HL-60/S4 treated with retinoic acid at 250 ng/mL for 4 days and 3 days (cell line): Measurements from ENCODE around the gene LGALS9.

Experiments
- in situ Hi-C: fragments of 300-500 bp; cut with MboI; formaldehyde crosslinking; loops from 2 replicates; pipeline ENCODE4 v1.7.0; 2022; ENCODE audit warnings: low sequenced_read_pairs

Gene LGALS9

DNA sequence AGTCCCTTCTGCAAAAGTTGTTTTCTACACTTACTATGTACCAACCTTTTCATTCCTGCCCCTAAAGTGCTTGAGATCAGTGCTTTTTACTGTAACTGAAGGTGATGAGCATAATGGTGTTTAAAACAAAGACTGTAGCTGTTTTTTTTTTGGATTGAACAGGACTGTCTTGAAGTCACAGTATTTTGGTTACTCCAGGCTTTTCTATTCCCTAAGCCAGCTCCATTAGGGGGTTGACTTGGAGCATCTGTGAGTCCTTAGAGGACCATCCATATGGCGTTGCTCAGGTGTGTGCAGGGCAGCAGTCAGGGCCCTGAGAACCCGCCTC lies 29.0 kb upstream of the LGALS9 start:
- in situ Hi-C loops, result loop anchor here (25.0 kb wide), 3 partner anchors 240 to 365 kb away; partner anchors contain the start of gene LYRM9

DNA sequence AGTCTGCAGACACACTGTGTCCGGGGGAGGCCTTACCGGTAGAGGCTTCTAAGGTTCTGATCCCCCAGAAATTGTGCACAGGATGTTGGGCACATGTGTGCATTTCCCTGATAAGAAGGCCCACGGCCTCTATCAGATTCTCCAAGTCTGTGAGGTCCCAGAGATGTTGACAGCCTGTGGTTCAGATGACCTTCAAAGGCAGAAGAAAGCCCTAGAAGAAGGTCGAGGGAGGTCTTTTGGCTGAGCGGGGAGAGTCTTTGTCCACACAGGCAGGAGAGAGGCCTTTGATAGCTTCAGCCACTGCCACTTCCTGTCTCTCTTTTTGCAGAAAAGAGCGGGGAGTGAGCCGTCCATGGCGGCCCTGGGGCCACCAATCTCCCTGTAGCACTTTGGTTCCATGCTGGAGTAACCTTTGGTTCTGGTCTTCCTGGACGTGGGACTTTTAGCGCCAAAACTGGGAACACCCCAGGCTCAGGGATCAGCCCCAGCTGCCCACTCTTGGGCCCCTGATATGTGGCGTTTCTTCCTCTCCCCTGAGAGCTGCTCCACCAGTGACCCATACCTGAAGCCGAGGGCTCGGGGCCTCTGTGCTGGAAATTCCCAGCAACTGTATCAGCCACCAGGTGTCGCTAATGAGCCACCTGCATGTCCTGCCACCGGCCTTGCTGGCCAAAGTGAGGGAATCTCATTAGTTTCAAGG lies 28.1 kb upstream of the LGALS9 start:
- in situ Hi-C loops, result loop anchor here (25.0 kb wide), 3 partner anchors 241 to 366 kb away; partner anchors contain the start of gene LYRM9

DNA sequence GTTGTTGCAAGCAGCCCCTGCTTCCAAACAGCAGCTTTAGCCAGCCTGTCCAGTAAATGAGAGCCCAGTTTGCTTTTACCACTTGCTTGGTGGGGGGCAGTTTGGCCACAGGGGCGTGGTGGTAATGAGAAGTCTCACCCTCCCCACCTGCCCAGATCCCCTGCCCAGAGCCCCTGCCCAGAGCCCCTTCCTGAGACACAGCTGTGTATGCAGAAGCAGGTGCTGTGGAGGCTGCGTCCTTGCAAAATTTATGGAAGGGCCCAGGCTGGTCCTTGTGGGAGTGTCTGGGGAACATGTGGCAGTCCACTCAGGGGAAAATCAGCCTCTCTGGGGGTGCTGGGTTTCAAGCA lies 27.6 kb upstream of the LGALS9 start:
- in situ Hi-C loops, result loop anchor here (25.0 kb wide), 3 partner anchors 241 to 366 kb away; partner anchors contain the start of gene LYRM9

DNA sequence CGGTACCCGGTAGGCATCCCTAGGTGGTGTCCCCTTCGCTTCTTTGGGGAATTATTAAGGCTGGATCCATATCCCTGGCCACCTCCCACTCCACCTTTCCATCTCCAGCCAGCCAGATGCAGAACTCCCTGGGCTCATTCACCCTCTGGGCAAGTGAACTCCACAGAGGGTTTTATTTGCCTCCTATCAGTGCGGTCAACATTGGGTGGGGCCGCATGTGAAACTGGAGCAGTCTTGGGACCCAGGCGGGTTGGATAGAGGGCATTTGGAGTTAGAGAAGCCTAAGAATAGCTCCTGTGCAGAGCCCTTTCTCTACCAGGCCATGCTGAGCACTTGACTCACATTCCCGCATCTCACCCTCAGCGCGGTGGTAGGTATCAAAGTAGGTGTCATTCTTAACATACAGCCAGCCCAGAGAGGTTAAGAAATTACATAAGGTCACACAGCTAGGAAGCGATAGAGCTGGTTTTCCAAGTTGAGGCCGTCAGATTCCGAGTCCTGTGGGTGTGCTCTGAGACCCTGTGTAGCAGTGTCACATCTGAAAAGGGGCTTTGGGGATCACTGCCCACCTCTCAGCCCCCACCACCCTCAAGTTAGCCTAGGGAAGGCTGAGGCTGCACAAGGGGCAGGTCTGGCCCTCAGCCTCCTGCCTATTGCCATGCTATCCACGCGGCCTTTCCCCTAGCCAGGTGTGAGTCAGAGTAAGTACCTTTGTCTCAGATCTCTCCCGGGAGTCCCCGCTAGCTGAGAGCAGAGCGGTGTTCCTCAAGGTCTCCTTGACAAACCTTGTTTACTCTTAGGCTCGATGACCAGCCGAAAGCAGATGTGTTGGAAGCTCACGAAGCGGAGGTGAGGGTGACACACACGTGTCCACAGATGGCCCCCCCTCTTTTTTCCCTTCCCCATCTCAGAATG lies 26.9 kb upstream of the LGALS9 start:
- in situ Hi-C loops, result loop anchor here (25.0 kb wide), 3 partner anchors 242 to 367 kb away; partner anchors contain the start of gene LYRM9

DNA sequence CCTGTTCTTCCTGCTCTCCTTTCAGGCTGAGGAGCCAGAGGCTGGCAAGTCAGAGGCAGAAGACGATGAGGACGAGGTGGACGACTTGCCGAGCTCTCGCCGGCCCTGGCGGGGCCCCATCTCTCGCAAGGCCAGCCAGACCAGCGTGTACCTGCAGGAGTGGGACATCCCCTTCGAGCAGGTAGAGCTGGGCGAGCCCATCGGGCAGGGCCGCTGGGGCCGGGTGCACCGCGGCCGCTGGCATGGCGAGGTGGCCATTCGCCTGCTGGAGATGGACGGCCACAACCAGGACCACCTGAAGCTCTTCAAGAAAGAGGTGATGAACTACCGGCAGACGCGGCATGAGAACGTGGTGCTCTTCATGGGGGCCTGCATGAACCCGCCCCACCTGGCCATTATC lies 25.6 kb upstream of the LGALS9 start:
- in situ Hi-C loops, result loop anchor here (25.0 kb wide), 3 partner anchors 243 to 368 kb away; partner anchors contain the start of gene LYRM9

DNA sequence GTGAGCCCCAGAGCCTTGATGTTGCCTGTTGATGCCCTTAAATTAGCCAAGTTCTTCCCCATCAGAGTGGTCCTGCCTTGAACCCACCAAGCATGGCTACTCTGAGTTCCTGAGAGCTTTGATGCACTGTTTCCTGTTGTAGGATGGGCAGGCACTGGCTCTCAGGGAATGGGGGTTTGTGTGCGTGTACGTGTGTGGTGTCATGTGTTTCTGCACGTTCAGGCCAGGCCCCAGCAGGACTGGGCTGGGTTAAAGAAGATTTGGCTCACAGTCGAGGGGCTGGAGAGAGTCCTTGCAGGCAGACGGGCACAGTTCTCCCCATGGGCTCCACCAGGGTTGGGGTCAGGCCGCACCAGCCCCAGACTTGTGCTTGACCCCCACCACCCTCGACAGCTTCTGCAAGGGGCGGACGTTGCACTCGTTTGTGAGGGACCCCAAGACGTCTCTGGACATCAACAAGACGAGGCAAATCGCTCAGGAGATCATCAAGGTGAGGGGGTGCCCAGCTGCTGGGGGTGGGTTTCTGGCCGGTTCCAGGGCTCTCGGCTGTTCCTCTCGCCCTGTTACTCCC lies 23.4 kb upstream of the LGALS9 start:
- in situ Hi-C loops, result loop anchor here (25.0 kb wide), 3 partner anchors 245 to 370 kb away; partner anchors contain the start of gene LYRM9

DNA sequence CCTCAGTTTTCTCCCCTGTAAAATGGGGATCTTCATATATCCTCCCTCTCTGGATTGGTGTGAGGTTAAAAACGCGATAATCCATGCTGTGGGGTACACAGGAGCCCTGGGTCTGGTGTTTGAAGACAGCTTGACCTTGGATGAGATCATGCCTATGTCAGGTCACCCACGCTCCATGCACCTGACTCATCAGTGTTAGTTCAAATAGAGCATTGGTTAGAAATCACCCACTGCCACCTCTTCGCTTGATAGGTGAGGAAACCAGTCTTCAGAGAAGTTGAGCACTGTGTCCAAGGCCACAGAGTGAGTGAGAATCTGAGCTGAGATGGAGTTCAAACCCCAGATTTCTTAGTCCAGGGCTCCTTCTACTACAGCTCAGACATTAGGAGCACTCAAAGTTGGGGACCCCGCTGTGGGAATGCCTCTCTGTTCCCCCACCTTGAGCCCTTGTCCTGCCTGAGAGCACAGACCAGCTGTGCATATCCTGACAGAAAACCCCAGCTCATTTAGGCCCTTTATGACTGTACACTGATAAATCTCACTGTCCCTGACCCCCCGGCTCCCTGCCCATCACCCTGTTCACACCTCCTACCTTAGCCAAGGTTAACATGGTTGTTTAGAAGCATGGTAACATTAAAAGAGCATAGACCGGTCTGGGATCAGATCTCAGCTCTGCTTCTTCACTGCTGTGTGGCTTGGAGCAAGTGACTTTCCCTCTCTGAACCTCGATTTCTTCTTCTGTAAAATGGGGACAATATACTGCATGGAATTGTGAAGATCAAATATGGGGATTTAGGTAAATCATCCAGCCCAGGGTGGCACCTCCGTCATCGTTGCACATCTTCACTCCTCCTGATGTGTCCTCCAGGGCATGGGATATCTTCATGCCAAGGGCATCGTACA lies 22.4 kb upstream of the LGALS9 start:
- in situ Hi-C loops, result loop anchor here (25.0 kb wide), 3 partner anchors 246 to 371 kb away; partner anchors contain the start of gene LYRM9

DNA sequence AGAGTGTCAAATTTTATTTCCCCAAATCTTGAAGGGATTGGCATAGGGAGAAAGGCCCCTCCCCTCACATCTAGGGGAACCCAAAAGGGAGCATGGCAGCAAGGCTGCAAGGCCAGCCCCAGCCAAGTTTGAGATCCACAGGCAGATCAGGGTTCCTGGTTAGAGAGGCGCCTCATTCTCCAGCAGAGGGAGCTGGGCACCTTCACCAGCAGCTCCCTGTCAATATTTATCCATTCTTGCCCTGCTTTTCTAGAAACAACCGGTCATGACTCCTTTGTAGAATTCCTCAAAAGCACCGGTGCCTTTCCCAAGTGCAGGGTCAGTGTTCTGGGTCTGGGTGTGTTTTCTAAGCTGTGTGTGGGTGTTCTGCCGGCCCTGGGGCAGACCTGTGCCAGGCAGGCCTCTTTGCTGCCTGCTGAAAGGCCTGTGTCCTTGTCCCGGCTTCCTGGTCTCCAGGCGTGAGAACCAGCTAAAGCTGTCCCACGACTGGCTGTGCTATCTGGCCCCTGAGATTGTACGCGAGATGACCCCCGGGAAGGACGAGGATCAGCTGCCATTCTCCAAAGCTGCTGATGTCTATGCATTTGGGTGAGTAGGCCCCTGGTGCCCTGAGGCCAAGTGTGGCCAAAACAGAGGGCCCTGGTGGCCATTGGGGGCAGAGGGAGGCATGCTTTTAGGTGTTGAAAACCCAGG lies 21.2 kb upstream of the LGALS9 start:
- in situ Hi-C loops, result loop anchor here (25.0 kb wide), 3 partner anchors 247 to 372 kb away; partner anchors contain the start of gene LYRM9

DNA sequence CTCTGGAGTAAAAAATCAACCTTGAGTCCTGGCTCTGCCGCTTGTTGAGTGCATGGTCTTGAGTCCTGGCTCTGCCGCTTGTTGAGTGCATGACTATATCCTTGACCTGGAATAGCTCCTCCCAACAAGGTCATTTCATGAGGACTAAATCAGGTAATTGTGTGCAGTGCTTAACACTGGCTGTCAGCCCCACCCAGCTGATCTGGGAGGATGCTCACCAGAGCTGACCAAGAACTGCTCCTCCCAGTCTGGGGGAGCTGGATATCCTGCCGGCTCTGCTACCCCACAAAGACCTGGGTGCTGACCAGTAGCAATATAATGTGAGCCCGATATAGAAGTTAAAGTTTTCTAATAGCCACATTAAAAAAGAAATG lies 20.7 kb upstream of the LGALS9 start:
- in situ Hi-C loops, result loop anchor here (25.0 kb wide), 3 partner anchors 248 to 373 kb away; partner anchors contain the start of gene LYRM9

DNA sequence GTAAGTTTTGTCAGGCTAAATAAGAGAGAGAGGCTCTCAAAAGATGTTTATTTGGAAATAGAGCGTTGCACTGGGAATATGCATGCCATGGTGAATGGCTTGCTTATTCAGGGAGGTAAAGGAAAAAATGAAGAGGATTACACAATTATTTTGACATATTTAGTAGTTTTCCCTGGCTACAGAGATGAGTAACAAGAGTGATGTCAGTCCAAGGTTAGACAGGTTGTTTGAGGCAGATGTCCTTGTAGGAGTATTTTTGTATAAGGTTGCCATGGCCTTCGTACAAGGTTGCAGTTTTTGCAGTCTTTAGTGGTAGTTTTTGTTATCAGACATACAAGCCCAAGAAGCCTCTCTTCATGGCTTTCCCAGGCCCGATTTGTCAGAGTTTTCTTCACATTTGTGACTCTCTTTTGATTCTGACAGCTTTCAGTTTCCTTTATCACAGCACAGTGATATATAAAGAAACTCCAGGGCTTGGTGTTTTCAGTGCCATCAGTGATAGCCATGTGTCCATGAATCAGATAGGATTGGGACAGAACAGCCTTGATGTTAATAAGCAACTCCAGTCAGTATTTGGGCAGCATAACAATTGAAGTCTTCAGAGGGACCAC lies 18.7 kb upstream of the LGALS9 start:
- in situ Hi-C loops, result loop anchor here (25.0 kb wide), 3 partner anchors 250 to 375 kb away; partner anchors contain the start of gene LYRM9

DNA sequence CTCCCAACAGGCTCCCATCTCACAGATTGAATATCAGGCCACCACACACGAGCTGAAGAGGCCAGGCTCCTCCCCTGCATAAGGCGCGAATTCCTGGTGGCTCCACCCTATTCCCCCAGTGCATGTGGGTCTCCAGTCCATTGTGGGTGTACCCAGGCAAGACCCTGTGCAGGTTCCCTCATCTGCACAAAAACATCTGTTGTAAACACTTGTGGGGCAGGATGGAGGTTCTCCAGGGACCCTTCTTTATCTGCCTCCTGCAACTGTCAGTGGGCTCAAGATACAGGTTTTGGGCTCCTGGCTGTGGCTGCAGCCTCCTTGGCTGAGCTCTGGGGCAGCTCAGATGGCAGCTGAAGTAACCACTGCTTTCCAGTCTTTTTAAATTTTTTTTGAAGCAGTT lies 17.6 kb upstream of the LGALS9 start:
- in situ Hi-C loops, result loop anchor here (25.0 kb wide), 3 partner anchors 251 to 376 kb away; partner anchors contain the start of gene LYRM9

DNA sequence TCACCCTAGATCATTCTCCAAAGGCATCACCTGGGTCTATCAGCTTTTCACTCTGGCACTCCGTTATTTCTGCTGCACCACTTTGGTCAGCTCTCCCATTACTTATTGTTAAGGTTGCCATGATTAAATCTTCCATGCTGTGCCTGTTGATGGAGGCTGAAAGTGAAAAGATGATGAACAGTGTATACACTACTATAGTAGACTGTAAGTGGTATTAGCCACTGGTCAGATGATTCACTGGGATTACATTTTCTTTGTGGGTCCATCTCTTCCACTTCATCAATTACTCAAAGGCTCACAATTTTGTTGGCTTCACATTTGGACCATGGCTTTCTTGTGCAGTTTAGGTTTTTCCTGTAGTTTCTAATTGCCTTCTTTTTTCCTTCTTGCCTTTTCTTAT lies 15.9 kb upstream of the LGALS9 start:
- in situ Hi-C loops, result loop anchor here (25.0 kb wide), 3 partner anchors 253 to 378 kb away; partner anchors contain the start of gene LYRM9

DNA sequence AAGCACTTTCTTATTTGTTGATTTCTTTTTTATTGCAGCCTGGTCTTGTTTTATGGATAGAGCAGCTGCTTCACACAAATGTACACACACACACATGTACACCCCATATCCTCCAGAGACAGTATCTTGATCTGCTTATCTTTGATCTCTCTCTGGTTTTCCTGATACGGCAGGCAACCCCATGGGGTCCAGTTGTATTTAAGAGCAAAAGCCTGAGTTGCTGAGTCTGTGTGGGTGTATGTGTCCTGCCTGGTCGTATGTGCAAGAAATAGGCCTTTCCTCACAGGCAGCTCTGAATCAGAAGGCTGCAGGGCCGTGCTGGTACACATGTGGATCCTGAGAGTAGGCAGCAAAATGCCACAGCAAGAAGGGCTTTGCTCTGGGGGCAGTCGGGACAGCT lies 14.6 kb upstream of the LGALS9 start:
- in situ Hi-C loops, result loop anchor here (25.0 kb wide), 3 partner anchors 254 to 379 kb away; partner anchors contain the start of gene LYRM9

DNA sequence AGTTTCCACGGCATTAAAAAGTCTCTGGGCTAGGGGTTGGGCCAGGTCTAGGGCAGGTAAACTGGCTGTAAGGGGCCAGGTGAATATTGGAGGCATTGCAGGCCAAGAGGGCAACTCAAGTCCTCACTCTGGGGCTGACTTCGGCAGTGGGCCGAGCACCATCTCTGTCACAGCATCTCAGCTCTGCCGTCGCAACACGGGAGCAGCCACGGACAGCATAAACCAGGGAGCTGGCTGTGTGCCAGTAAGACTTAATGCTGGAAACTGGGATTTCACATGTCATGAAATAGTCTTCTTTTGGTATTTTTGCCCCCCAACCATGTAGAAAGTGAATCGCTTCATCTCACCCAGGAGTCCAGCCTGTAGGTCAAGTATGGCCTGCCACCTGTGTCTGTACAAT lies 12.6 kb upstream of the LGALS9 start:
- in situ Hi-C loops, result loop anchor here (25.0 kb wide), 3 partner anchors 256 to 381 kb away; partner anchors contain the start of gene LYRM9

DNA sequence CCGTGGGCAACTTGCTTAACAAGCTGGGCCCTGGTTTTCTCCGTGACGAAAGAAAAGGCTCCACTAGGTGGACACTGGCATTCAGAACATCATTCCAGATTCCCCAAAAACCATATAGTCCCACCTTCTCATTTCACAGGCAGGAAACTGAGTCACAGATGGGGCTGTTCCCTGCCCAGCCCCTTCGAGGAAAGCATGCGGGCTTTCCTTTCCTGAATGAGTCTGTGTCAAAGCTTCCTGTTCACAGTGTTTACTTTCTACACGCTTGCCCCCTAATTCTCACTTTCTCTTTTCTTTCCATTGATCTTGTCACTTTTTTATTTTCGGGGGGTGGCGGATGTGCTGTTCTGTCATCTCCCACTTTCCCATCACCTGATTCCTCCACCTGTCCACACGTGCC lies 10.3 kb upstream of the LGALS9 start:
- in situ Hi-C loops, result loop anchor here (25.0 kb wide), 3 partner anchors 258 to 383 kb away; partner anchors contain the start of gene LYRM9

DNA sequence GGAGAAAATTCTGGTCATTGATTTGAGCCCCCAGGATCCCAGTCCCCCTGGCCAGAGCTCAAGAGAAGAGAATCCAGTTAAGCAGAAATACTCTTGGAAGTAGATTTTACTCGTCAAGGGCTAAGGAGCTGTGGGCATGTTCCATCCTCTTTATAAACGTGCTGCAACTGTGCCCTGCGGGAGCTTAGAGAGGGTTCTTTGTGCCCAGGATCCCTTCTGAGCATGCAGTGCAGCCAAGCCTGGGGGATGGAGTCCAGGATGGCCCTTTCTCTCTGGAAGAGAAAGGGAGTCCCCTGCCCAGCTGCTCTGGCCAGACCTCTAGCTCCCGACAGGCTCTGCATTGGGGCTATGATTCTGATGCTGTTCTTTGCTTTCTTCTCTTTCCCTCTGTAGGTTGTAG lies 9.5 kb upstream of the LGALS9 start:
- in situ Hi-C loops, result loop anchor here (25.0 kb wide), 3 partner anchors 259 to 384 kb away; partner anchors contain the start of gene LYRM9

DNA sequence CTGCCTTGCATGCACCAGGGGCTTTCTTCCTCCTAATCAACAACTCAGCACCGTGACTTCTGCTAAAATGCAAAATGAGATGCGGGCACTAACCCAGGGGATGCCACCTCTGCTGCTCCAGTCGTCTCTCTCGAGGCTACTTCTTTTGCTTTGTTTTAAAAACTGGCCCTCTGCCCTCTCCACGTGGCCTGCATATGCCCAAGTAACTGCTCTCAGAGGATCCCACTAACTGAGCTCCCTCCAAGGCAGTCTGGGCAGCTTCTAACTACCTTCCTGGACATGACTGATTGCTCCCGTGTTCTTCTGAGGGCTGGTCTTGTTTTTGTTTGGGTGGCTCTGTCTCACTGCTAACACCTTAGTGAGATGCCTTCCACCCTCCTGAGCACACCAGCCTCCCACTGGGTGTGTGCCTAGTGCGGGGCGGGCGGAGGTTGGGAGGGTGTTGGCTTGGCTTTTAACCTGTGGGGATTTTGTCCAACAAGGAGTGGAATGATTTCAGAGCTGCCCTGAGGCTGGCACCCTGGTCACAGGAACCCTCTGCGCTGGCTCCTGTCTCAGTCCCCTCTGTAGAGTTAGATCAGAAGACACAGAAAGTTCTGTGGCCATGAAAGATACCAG lies 8.9 kb upstream of the LGALS9 start:
- in situ Hi-C loops, result loop anchor here (25.0 kb wide), 3 partner anchors 260 to 385 kb away; partner anchors contain the start of gene LYRM9

DNA sequence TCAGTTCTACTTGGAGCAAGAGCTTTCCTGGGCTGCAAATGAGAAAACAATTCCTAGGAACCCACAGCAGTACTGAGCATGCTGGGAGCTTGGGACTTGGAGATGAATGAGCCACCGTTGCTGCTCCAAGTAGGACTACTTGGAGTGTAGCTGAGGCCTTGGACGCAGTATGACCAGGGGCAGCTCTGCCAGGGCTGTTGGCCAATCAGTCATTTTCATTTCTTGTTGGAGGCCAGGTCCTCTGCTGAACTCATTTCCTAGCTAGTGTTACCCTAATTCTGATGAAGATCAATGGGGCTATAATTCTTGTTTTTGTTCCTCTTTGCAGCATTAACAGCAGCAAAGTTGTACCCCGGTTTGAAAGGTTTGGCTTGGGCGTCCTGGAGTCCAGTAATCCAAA lies 8.0 kb upstream of the LGALS9 start:
- in situ Hi-C loops, result loop anchor here (25.0 kb wide), 3 partner anchors 261 to 386 kb away; partner anchors contain the start of gene LYRM9
